ENCODE measurements around the gene FITM2.

DNA sequence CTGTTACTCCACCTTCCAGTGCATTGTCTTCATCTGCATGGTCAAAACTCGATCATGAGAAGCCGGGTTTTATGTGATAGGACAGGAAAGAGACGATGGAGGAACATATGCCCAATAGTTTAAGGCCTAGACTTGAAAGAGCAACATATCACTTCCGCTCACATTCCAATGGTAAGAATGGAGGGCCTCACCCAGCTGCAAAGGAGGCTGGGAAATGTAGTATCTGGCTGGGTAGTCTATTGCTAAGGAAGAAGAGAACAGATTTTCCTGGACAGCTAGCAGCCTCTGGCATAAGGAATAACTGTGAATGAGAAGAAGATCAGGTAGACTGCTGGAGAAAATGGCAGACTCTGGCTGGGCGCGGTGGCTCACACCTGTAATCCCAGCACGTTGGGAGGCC lies 19.2 kb downstream of the FITM2 start:
- TF ChIP-seq RARB (CRISPR knock-in tag; IDR thresholded peaks at IDR 0.05), result no peak
- TF ChIP-seq TCF4 (CRISPR knock-in tag; IDR thresholded peaks at IDR 0.05; ENCODE audit: borderline replicate concordance), result no peak
- TF ChIP-seq, protein P1, sequence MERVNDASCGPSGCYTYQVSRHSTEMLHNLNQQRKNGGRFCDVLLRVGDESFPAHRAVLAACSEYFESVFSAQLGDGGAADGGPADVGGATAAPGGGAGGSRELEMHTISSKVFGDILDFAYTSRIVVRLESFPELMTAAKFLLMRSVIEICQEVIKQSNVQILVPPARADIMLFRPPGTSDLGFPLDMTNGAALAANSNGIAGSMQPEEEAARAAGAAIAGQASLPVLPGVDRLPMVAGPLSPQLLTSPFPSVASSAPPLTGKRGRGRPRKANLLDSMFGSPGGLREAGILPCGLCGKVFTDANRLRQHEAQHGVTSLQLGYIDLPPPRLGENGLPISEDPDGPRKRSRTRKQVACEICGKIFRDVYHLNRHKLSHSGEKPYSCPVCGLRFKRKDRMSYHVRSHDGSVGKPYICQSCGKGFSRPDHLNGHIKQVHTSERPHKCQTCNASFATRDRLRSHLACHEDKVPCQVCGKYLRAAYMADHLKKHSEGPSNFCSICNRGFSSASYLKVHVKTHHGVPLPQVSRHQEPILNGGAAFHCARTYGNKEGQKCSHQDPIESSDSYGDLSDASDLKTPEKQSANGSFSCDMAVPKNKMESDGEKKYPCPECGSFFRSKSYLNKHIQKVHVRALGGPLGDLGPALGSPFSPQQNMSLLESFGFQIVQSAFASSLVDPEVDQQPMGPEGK (CRISPR knock-in tag; IDR thresholded peaks at IDR 0.05; ENCODE audit: borderline replicate concordance), result no peak
- TF ChIP-seq ZC3H10 (CRISPR knock-in tag; IDR thresholded peaks at IDR 0.05), result no peak
- TF ChIP-seq, protein P2, sequence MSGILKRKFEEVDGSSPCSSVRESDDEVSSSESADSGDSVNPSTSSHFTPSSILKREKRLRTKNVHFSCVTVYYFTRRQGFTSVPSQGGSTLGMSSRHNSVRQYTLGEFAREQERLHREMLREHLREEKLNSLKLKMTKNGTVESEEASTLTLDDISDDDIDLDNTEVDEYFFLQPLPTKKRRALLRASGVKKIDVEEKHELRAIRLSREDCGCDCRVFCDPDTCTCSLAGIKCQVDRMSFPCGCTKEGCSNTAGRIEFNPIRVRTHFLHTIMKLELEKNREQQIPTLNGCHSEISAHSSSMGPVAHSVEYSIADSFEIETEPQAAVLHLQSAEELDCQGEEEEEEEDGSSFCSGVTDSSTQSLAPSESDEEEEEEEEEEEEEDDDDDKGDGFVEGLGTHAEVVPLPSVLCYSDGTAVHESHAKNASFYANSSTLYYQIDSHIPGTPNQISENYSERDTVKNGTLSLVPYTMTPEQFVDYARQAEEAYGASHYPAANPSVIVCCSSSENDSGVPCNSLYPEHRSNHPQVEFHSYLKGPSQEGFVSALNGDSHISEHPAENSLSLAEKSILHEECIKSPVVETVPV (CRISPR knock-in tag; IDR thresholded peaks at IDR 0.05), result no peak
- no peak for TF ChIP-seq CSDC2 (CRISPR knock-in tag; IDR thresholded peaks at IDR 0.05)
- TF ChIP-seq SNAI2 (CRISPR knock-in tag; IDR thresholded peaks at IDR 0.05), result no peak

All from SK-N-SH treated with all-trans-retinoic acid at 6 μM for 48 hours (cell line).